COLO829 (cell line): ENCODE results near the gene DOCK10.

ENCODE experiments used
- DNase-seq: peaks from one replicate; pipeline ENCODE4 v3.0.0; 2012; ENCODE audit warnings: low spot score

The DOCK10 gene

GRCh38 chr2:224833986-224834385, 208.3 kb downstream of the DOCK10 start:
- no peak for DNase-seq

GRCh38 chr2:224832207-224832606, 210.1 kb downstream of the DOCK10 start:
- DNase-seq: no peak

- no peak for DNase-seq
Measured at GRCh38 chr2:224831530-224831929, 210.7 kb downstream of the DOCK10 start.

- no peak for DNase-seq
Measured at GRCh38 chr2:224820283-224820991, 221.8 kb downstream of the DOCK10 start.

- no peak for DNase-seq
Measured at GRCh38 chr2:224819075-224819474, 223.2 kb downstream of the DOCK10 start.

- DNase-seq: no peak
Measured at GRCh38 chr2:224817676-224818075, 224.6 kb downstream of the DOCK10 start.

GRCh38 chr2:224816816-224817215, 225.5 kb downstream of the DOCK10 start:
- DNase-seq: peak; percentile 40

- no peak for DNase-seq
Measured at GRCh38 chr2:224813578-224813977, 228.7 kb downstream of the DOCK10 start.

- DNase-seq: no peak
Measured at GRCh38 chr2:224807153-224807964, 234.9 kb downstream of the DOCK10 start.

GRCh38 chr2:224803930-224804329, 238.3 kb downstream of the DOCK10 start:
- DNase-seq: no peak

- DNase-seq: peak; percentile 45
Measured at GRCh38 chr2:224802407-224802806, 239.9 kb downstream of the DOCK10 start.

GRCh38 chr2:224801360-224801759, 240.9 kb downstream of the DOCK10 start:
- no peak for DNase-seq

- DNase-seq: no peak
Measured at GRCh38 chr2:224799691-224800090, 242.6 kb downstream of the DOCK10 start.

- DNase-seq: no peak
Measured at GRCh38 chr2:224798180-224798579, 244.1 kb downstream of the DOCK10 start.

GRCh38 chr2:224796695-224797305, 245.5 kb downstream of the DOCK10 start:
- no peak for DNase-seq

- no peak for DNase-seq
Measured at GRCh38 chr2:224793946-224794345, 248.3 kb downstream of the DOCK10 start.

- DNase-seq: no peak
Measured at GRCh38 chr2:224786848-224787247, 255.4 kb downstream of the DOCK10 start.

GRCh38 chr2:224781400-224781799, 260.9 kb downstream of the DOCK10 start:
- DNase-seq: no peak

- DNase-seq: no peak
Measured at GRCh38 chr2:224780823-224781222, 261.4 kb downstream of the DOCK10 start.

GRCh38 chr2:224780106-224780505, 262.2 kb downstream of the DOCK10 start:
- DNase-seq: peak; percentile 70

GRCh38 chr2:224778474-224778877, 263.8 kb downstream of the DOCK10 start:
- peak; percentile 55 for DNase-seq

GRCh38 chr2:224777559-224777930, 264.7 kb downstream of the DOCK10 start:
- no peak for DNase-seq
